T-helper 2 cell treated with Interferon-gamma antibody and Interleukin-4, amounts not matched to agents 100 ng/mL and 5 ng/mL, for 36 hours (primary cell): ENCODE results near the gene OAS1. TPM values are rescaled to one million over a fixed set of nuclear protein-coding genes. Genes with fewer than 3 reads are reported as not detected.
"Not testable (repeated sequence)": the region's sequence is repeated elsewhere in the genome, so short reads cannot be mapped to it uniquely, and the experiment has no call there.

Experiments
- intact Hi-C: fragments of 100-400 bp; cut with micrococcal nuclease; formaldehyde crosslinking; loops from one replicate; pipeline ENCODE4 v1.15.1; 2023
- total RNA-seq: library from RNA; stranded (reverse); gene quantifications from 2 replicates; pipeline ENCODE4 v1.2.3, GENCODE V29; 2022

OAS1 gene
- total RNA-seq, 1 donor from 2014 or later, result 78.3 TPM

DNA sequence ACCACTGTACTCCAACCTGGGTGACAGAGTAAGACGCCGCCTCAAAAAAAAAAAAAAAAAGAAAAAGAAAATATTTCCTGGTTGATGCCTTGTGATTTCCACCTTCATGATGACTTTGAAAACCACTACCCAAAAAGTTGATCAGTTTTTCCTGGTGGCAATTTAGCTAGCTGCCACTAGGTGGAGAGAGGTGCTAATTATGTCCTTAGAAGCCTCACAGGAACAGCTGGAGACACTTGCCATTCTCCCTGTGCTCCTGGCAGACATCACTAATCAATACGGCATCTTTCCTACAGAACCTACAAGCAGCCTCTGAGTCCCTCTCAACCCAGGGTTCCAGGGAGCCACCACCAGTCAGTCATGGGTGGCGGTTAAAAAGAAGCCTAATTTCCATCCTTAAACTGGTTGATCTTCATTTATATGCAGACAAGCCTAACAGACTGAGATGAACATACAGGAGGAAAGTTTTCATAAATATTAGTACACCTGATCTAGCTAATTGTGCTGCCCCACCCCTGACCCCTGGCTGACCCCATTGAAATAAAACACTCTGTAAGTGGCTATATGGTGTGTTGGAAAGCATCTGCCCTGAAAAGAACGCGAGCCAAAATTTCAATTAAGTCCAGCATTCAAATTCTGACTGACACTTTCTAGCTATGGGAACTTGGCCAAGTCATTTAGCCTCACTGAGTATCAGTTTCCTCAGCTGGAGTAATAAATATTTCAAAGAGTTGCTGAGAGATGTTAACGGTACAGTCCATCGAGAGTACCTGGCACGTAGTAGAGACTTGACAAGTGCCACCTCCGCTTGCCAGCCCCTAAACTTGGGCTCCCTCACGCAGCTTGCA lies 6.2 kb upstream of the OAS1 start:
- intact Hi-C loops, result loop anchor here (1.0 kb wide), 1 partner anchor 131 kb away; no protein-coding TSS in a partner anchor

GRCh38 chr12:112901271-112901670 lies 5.5 kb upstream of the OAS1 start:
- intact Hi-C loops, result no loop called here

DNA sequence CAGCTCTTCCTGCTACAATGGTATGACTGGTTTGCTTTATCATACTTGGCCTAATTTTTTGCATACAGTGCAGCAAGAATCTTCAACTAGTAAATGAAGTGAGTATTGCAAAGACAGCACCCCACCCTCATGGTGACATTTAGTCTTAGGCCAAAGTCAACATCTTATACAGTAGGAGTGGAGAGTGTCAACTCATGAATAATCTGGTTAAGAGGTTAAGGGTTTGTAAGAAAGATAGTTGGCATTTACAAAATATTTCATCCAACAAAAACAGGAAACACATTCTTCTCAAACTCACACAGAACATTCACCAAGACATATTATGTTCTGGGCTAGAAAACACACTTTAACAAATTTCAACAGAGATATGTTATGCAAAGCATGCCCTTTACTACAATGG lies 2.2 kb upstream of the OAS1 start:
- intact Hi-C loops, result no loop called here

- intact Hi-C loops, result loop anchor here (1.0 to 2.0 kb wide), 2 partner anchors 33 to 73 kb away; partner anchors contain the start of genes OAS2 and OAS3
Measured at GRCh38 chr12:112905451-112906089, 1.2 kb upstream of the OAS1 start.

DNA sequence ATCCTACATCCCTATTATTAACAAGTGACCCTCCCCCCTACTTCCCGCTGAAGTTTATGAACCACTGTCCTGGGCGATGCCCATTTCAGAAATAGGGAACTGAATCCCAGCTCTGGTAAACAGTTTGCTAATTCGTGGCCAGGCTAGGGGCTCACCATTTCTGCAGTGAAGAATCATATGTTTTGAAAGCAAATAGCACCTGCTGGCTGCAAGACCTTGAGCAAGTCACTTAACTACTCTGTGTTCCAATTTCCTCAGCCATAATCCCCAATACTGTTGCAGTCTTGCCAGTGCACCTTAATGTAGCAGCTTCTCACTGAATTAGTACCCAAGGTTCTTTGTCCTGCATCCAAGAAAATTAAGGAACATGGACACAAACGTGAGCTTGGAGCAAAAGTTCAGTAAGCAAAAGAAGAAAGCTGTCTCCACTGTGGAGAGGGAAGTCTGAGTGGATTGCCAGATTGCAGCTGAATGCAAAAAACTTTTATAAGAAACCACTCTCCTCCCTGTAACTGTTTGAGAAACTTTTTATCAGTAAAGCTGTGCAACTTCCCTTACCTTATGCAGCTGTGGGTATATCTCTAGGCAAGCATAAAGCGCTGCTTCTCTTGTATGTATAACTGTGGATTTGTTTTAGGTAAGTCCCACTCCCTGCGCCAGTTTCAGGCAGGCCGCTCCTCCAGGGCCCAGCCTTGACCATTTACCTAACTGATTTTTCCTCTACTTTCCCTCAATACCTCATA lies 824 bp downstream of the OAS1 start:
- intact Hi-C loops, result loop anchor here (2.0 kb wide), 1 partner anchor 31 kb away; the partner anchor contains the start of gene OAS3

DNA sequence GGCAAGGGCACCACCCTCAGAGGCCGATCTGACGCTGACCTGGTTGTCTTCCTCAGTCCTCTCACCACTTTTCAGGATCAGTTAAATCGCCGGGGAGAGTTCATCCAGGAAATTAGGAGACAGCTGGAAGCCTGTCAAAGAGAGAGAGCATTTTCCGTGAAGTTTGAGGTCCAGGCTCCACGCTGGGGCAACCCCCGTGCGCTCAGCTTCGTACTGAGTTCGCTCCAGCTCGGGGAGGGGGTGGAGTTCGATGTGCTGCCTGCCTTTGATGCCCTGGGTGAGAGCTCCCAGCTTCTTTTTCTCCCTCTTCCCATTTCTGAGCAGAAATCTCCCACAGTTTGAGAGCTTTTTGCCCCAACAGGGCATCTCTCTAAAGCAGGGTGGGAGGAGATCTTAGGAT lies 1.8 kb downstream of the OAS1 start:
- intact Hi-C loops, result no loop called here

GRCh38 chr12:112909693-112910092 lies 2.9 kb downstream of the OAS1 start:
- intact Hi-C loops, result no loop called here

DNA sequence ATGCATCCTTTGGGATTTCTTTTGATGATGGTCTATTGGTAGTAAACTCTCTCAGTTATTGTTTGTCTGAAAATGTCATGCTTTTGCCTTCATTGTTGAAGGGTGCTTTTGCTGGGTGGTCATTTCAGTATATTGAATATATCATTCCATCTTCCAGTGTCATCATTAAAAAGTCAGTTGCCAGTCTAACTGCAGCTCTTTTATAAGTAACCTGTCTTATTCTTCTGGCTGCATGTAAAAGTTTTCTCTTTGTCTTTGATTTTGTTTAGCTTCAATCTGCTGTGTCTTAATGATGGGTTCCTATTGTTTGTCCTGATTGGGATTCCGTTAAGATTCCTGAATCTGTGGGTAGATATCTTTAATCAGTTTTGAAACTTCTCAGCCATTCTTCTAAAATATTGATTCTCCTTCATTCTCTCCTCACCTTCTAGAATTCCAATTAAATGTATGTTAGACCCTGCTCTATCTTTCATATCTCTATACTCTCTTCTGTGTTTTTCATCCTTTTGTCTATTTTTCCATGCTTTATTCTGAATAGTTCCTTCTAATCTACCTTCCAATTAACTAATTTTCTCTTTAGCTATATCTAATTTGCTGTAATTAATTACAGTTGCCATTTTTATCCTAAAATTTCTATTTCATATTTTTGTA lies 6.4 kb downstream of the OAS1 start:
- intact Hi-C loops, result no loop called here

DNA sequence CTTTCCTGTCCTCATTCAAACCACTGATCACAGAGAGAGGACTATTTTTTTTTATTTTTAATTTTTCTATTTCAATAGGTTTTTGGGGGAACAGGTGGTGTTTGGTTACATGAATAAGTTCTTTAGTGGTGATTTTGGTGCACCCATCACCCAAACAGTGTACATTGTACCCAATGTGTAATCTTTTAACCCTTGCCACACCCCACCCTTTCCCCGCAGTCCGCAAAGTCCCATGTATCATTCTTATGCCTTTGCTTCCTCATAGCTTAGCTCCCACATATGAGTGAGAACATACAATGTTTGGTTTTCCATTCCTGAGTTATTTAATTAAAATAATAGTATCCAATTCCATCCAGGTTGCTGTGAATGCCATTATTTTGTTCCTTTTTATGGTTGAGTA lies 7.1 kb downstream of the OAS1 start:
- intact Hi-C loops, result not testable (repeated sequence)

DNA sequence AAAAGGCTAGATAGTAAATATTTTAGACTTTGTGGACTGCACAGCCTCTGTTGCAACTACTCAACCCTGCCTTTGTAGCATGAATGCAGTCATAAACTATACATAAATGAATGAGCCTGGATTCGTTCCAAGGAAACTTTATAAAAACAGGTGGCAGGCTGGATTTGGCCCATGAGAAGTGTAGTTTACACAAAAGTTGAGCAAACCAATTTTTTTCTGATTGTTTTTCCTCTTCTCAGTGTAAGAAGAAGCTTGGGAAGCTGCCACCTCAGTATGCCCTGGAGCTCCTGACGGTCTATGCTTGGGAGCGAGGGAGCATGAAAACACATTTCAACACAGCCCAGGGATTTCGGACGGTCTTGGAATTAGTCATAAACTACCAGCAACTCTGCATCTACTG lies 9.5 kb downstream of the OAS1 start:
- intact Hi-C loops, result no loop called here

- intact Hi-C loops, result no loop called here
Measured at GRCh38 chr12:112919121-112919520, 12.4 kb downstream of the OAS1 start.

- intact Hi-C loops, result no loop called here
Measured at GRCh38 chr12:112924986-112925385, 18.2 kb downstream of the OAS1 start.

- intact Hi-C loops, result not testable (repeated sequence)
Measured at GRCh38 chr12:112926416-112927033, 19.8 kb downstream of the OAS1 start.

DNA sequence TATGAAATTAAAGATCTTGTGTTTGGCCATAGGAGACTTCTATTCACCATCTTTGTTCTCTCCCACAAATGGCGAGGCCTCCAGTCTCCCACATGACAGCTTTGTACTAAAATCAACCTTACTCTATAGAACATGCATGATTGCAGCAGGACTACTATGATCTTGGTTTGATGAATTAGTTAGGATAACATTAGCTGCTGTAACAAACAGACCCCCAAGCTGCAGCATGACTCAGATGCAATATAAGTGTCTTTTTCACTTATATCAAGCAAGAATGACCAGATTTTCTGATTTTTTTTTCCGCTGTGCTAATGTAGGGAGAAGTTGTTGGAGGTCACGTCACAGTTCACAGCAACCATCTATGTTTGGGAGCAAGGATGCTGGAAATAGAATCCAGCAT lies 20.7 kb downstream of the OAS1 start:
- intact Hi-C loops, result no loop called here

DNA sequence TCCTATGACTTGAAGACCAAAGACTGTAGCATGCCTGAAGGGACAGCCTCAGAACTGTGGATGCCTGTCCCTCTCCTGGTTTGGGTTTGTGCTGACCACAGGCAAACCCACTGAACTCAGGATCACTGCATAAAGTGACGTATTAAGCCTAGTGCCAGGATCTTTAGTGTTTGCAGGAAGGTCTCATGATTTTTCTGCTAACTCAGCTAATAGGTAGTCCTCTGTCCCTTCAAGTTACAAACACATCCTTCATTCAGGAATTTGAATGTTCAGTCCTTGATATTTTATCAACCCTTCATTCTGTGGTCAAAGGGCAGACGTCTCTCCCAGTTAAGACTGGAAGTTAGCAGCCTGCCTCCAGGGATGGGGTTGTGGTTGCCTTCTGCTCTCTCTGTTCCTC lies 21.2 kb downstream of the OAS1 start:
- intact Hi-C loops, result no loop called here

GRCh38 chr12:112928978-112929377 lies 22.2 kb downstream of the OAS1 start:
- intact Hi-C loops, result no loop called here

DNA sequence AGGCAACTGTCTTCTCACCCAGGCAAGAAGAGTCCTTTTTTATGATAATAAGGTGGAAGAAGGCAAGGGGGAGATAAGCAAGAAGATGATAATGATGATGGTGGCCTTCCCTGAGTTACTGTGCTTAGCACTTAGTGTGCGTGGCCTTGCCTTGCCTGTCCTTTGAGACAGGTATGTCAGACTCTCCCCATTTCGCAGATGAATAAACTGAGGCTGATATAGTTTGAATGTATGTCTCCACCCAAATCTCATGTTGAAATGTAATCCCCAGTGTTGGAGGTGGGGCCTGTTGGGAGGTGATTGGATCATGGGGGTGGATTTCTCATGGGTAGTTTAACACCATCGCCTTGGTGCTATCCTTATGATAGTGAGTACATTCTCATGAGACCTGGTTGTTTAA lies 23.0 kb downstream of the OAS1 start:
- intact Hi-C loops, result no loop called here

- intact Hi-C loops, result no loop called here
Measured at GRCh38 chr12:112930350-112930749, 23.6 kb downstream of the OAS1 start.

GRCh38 chr12:112932485-112933128 lies 25.8 kb downstream of the OAS1 start:
- intact Hi-C loops, result no loop called here

- intact Hi-C loops, result no loop called here
Measured at GRCh38 chr12:112933129-112933505, 26.4 kb downstream of the OAS1 start.

GRCh38 chr12:112936264-112936663 lies 29.5 kb downstream of the OAS1 start:
- intact Hi-C loops, result no loop called here
